ENCODE measurements around the gene PRSS38.

PRSS38 gene

GRCh38 chr1:227886993-227887696 is 71.7 kb downstream of the PRSS38 start:
- peak; percentile 75 for DNase-seq

- peak; percentile 78 for DNase-seq
Observed at GRCh38 chr1:227887697-227888403, 72.4 kb downstream of the PRSS38 start.

GRCh38 chr1:227888404-227889046 is 73.0 kb downstream of the PRSS38 start:
- DNase-seq: no peak

- no peak for DNase-seq
Observed at GRCh38 chr1:227889047-227889862, 73.8 kb downstream of the PRSS38 start.

- DNase-seq: no peak
Observed at GRCh38 chr1:227889863-227890405, 74.5 kb downstream of the PRSS38 start.

- DNase-seq: no peak
Observed at GRCh38 chr1:227890451-227891222, 75.2 kb downstream of the PRSS38 start.

- no peak for DNase-seq
Observed at GRCh38 chr1:227891223-227891954, 75.9 kb downstream of the PRSS38 start.

GRCh38 chr1:227891955-227892488 is 76.5 kb downstream of the PRSS38 start:
- DNase-seq: no peak

- DNase-seq: peak; percentile 59
Observed at GRCh38 chr1:227892489-227893299, 77.2 kb downstream of the PRSS38 start.

- no peak for DNase-seq
Observed at GRCh38 chr1:227893300-227893948, 77.9 kb downstream of the PRSS38 start.

- no peak for DNase-seq
Observed at GRCh38 chr1:227893949-227894721, 78.7 kb downstream of the PRSS38 start.

- no peak for DNase-seq
Observed at GRCh38 chr1:227894831-227895451, 79.5 kb downstream of the PRSS38 start.
